Measurements from ENCODE around the gene SERP1. TPM values are rescaled to one million over a fixed set of nuclear protein-coding genes. Genes with fewer than 3 reads are reported as not detected.

The SERP1 gene
- total RNA-seq, 1 donor from 2014 or later = 150 TPM

DNA sequence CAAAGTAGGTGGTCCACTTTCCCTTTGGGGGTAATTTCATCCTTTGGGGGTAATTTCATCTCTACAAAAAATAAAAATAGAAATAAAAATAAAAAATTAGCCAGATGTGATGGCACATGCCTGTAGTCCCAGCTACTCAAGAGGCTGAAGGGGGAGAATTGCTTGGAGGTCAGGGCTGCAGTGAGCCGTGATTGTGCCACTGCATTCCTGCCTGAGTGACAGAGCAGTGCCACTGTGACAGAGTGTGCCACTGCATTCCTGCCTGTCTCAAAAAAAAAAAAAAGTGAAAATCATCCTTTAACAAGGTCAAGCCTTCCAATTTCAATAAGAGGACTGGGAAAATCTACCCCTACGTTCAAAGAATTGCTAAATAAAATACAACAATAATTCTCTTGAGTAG lies 22.8 kb downstream of the SERP1 start:
- Histone ChIP-seq H3K4me3 (no peak overlapping the region), H3K4me1 (no peaks in the 10 kb centered on the region), H3K27me3 (ENCODE audit: low read depth) (no peaks in the 10 kb centered on the region), H3K9me3 (no peaks in the 10 kb centered on the region), H3K36me3 (no peaks in the 10 kb centered on the region), H3K27ac (no peak overlapping the region)
- intact Hi-C loops (cut with DNase I) = no loop called here
- ATAC-seq (no peak), DNase-seq (no peak)
- TF ChIP-seq CTCF (IDR thresholded peaks at IDR 0.05) = no peak

- intact Hi-C loops (cut with DNase I) = no loop called here
- no peak for ATAC-seq
Measured at GRCh38 chr3:150521463-150521862, 24.8 kb downstream of the SERP1 start.

DNA sequence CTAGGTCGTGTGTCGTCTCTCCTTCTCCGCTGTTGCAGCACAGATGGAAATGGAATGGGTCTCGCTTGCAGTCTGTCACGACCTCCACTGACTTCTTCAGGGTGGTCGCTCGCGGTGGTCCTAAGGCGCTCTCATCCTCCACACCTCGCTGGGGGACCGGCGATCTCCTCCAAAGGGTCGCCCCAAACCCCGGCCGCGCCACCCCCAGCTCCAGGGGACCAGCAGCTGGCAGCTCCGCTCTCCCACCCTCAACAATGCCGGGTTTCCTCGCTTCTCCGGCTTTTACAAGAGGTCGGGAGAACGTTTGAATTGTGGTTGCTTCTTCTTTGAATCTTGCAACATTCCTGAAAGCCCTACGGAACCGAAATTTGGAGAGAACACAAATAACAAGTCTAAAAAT lies 25.9 kb downstream of the SERP1 start:
- DNase-seq (no peak), ATAC-seq (no peak)
- Histone ChIP-seq H3K4me1 (no peaks in the 10 kb centered on the region), H3K27me3 (ENCODE audit: low read depth) (no peaks in the 10 kb centered on the region), H3K4me3 (no peak overlapping the region), H3K36me3 (no peaks in the 10 kb centered on the region), H3K27ac (no peak overlapping the region), H3K9me3 (no peaks in the 10 kb centered on the region)
- no peak for TF ChIP-seq CTCF (IDR thresholded peaks at IDR 0.05)
- intact Hi-C loops (cut with DNase I) = no loop called here

More at GRCh38 chr3:150521463-150521862, 24.8 kb downstream of the SERP1 start:
- Histone ChIP-seq H3K27me3 (ENCODE audit: low read depth) (no peaks in the 10 kb centered on the region), H3K4me3 (no peak overlapping the region), H3K36me3 (no peaks in the 10 kb centered on the region), H3K9me3 (no peaks in the 10 kb centered on the region), H3K4me1 (no peaks in the 10 kb centered on the region), H3K27ac (no peak overlapping the region)
- DNase-seq = no peak
- TF ChIP-seq CTCF (IDR thresholded peaks at IDR 0.05) = no peak

DNA sequence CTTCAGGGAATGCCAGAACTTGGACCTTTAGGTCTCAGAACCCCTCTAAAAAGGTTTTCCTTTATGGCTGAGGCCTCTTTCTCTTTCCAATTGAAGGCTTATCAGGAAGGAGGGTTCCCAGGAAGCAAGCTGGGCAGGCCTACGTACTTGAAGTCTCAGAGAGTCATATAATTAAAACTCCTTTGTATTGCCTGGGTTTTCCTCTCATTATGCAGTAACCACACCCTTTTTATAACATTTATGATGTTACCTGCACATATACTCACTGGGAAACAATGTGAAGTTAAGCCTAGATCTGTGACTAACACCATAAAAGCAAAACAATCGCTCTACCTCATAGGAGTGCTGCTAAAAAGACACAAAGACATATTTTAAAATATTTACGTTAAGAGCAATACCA lies 27.3 kb downstream of the SERP1 start:
- no peaks in the 10 kb centered on the region for H3K27me3 ChIP-seq (ENCODE audit: low read depth)
- no peak for ATAC-seq
- TF ChIP-seq CTCF (IDR thresholded peaks at IDR 0.05) = no peak

DNA sequence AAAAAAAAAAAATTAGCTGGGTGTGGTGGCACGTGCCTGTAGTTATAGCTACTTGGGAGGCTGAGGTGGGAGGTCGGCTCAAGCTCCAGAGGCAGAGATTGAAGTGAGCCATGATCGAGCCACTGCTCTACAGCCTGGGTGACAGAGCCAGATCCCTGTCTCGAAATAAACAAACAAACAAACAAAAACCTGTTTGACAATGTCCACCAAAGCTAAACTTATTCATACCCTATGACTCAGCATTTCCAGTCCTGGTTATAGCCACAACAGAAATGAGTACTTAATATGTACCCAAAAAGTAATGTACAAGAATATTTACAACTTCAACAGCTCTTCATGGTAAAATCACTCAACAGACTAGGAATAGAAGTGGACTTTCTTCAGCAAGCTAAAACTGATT lies 31.1 kb downstream of the SERP1 start:
- Histone ChIP-seq H3K27me3 (ENCODE audit: low read depth) (no peaks in the 10 kb centered on the region), H3K4me3 (no peak overlapping the region), H3K36me3 (no peaks in the 10 kb centered on the region), H3K27ac (no peak overlapping the region), H3K9me3 (no peaks in the 10 kb centered on the region), H3K4me1 (no peaks in the 10 kb centered on the region)
- ATAC-seq (no peak), DNase-seq (no peak)
- TF ChIP-seq CTCF (IDR thresholded peaks at IDR 0.05) = no peak
- intact Hi-C loops (cut with DNase I) = no loop called here

More for the DNA sequence above, 27.3 kb downstream of the SERP1 start:
- no peaks in the 10 kb centered on the region for H3K4me1 ChIP-seq
- intact Hi-C loops (cut with DNase I) = no loop called here
- no peak overlapping the region for H3K27ac ChIP-seq
- no peaks in the 10 kb centered on the region for H3K9me3 ChIP-seq
- no peak overlapping the region for H3K4me3 ChIP-seq
- no peaks in the 10 kb centered on the region for H3K36me3 ChIP-seq
- no peak for DNase-seq
